ENCODE measurements around the gene DNAJB2. TPM values are rescaled to one million over a fixed set of nuclear protein-coding genes. Genes with fewer than 3 reads are reported as not detected.

The DNAJB2 gene
- polyA plus RNA-seq, 1 of the 3 experiments (the other 2 are of a cell fraction): 39.9 TPM

DNA sequence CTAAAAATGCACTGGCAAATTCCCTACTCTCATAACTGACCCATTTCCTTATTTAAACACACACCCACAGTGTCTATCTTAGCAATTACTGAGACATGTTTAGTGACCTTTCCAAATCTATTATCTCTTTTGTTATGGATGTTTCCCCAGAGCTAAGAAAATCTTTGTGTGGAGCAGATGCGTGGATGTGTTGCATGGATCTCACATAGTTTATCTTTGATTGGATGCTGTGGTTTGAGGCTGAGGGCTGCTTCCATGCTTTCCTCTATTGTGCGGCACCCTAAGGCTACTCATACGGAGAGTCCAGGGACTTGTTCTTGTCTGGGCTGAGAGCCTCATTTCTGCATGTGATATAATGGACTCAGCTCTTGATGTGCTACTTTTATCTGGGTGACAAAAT lies 44.8 kb upstream of the DNAJB2 start:
- Histone ChIP-seq H3K9me2 (no peaks in the 10 kb centered on the region), H3K27me3 (ENCODE audit: insufficient read depth) (no peaks in the 10 kb centered on the region), H3K36me3 (replicated peaks in 1 of 2; ENCODE audit: control insufficient read depth in 1 of 2, insufficient read depth in 2 of 2, low read length in 1 of 2) (peaks cover 14 to 73% of the 10 kb centered on the region in 2 experiments), H4K20me1 (ENCODE audit: insufficient read depth) (no peaks in the 10 kb centered on the region), H3K9me3 (no peaks in the 10 kb centered on the region), H3K27ac (ENCODE audit: low read depth in 2 of 2, low read length in 1 of 2) (no peak overlapping the region), H3K4me3 (ENCODE audit: low read depth in 2 of 2, low read length in 1 of 2) (no peak overlapping the region), H3F3A (replicated peaks; ENCODE audit: insufficient read depth) (peaks cover 11% of the 10 kb centered on the region), H3K4me1 (ENCODE audit: control insufficient read depth in 1 of 2, insufficient read depth in 2 of 2, low read depth in 1 of 2, low read length in 1 of 2) (peaks cover 3% of the 10 kb centered on the region in 2 experiments; a peak in 1 of 4 replicates), H2AFZ (ENCODE audit: low read depth) (no peak overlapping the region), H3K9ac (no peak overlapping the region), H3K4me2 (no peak overlapping the region), H3K79me2 (ENCODE audit: insufficient read depth) (0 out of 2 replicates have a peak, but pooled peaks cover 10% of the 10 kb centered on the region)
- no peak for TF ChIP-seq FOXJ3 (CRISPR knock-in tag; IDR thresholded peaks at IDR 0.05)
- TF ChIP-seq MAX (IDR thresholded peaks at IDR 0.05; ENCODE audit: low read depth): no peak
- no peak for TF ChIP-seq IRF3 (IDR thresholded peaks at IDR 0.05; ENCODE audit: low read depth, low read length)
- no peak for TF ChIP-seq NFIC (IDR thresholded peaks at IDR 0.05; ENCODE audit: borderline replicate concordance)
- TF ChIP-seq SIN3A (IDR thresholded peaks at IDR 0.05; ENCODE audit: borderline replicate concordance, low read depth, low read length): no peak
- TF ChIP-seq RCOR1 (IDR thresholded peaks at IDR 0.05; ENCODE audit: low read length): no peak
- no peak for TF ChIP-seq GATA2 (CRISPR knock-in tag; IDR thresholded peaks at IDR 0.05)
- no peak for TF ChIP-seq TEAD4 (IDR thresholded peaks at IDR 0.05; ENCODE audit: borderline replicate concordance, insufficient read depth)
- no peak for TF ChIP-seq FOXM1 (IDR thresholded peaks at IDR 0.05; ENCODE audit: low read depth)
- no peak for TF ChIP-seq TAF1 (IDR thresholded peaks at IDR 0.05; ENCODE audit: borderline replicate concordance, low read depth, low read length)
- no peak for TF ChIP-seq CHD2 (IDR thresholded peaks at IDR 0.05; ENCODE audit: low read length, partially characterized antibody)
- TF ChIP-seq, protein P1, sequence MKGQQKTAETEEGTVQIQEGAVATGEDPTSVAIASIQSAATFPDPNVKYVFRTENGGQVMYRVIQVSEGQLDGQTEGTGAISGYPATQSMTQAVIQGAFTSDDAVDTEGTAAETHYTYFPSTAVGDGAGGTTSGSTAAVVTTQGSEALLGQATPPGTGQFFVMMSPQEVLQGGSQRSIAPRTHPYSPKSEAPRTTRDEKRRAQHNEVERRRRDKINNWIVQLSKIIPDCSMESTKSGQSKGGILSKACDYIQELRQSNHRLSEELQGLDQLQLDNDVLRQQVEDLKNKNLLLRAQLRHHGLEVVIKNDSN (IDR thresholded peaks at IDR 0.05; ENCODE audit: borderline replicate concordance, low read depth): no peak
- no peak for TF ChIP-seq EZH2phosphoT487 (IDR thresholded peaks at IDR 0.05; ENCODE audit: borderline replicate concordance, low read depth)
- TF ChIP-seq NRF1 (IDR thresholded peaks at IDR 0.05; ENCODE audit: low read depth, low read length): no peak
- no peak for TF ChIP-seq JUND (IDR thresholded peaks at IDR 0.05)
- TF ChIP-seq, protein P2, sequence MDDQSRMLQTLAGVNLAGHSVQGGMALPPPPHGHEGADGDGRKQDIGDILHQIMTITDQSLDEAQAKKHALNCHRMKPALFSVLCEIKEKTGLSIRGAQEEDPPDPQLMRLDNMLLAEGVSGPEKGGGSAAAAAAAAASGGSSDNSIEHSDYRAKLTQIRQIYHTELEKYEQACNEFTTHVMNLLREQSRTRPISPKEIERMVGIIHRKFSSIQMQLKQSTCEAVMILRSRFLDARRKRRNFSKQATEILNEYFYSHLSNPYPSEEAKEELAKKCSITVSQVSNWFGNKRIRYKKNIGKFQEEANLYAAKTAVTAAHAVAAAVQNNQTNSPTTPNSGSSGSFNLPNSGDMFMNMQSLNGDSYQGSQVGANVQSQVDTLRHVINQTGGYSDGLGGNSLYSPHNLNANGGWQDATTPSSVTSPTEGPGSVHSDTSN (IDR thresholded peaks at IDR 0.05): no peak
- TF ChIP-seq EP300 (IDR thresholded peaks at IDR 0.05; ENCODE audit: borderline replicate concordance in 1 of 2, low read depth in 1 of 2, low read length in 1 of 2): no peak
- TF ChIP-seq REST (IDR thresholded peaks at IDR 0.05; ENCODE audit: low read depth, low read length): no peak
- TF ChIP-seq, protein P3, sequence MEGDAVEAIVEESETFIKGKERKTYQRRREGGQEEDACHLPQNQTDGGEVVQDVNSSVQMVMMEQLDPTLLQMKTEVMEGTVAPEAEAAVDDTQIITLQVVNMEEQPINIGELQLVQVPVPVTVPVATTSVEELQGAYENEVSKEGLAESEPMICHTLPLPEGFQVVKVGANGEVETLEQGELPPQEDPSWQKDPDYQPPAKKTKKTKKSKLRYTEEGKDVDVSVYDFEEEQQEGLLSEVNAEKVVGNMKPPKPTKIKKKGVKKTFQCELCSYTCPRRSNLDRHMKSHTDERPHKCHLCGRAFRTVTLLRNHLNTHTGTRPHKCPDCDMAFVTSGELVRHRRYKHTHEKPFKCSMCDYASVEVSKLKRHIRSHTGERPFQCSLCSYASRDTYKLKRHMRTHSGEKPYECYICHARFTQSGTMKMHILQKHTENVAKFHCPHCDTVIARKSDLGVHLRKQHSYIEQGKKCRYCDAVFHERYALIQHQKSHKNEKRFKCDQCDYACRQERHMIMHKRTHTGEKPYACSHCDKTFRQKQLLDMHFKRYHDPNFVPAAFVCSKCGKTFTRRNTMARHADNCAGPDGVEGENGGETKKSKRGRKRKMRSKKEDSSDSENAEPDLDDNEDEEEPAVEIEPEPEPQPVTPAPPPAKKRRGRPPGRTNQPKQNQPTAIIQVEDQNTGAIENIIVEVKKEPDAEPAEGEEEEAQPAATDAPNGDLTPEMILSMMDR (IDR thresholded peaks at IDR 0.05): no peak
- no peak for TF ChIP-seq RAD21 (IDR thresholded peaks at IDR 0.05; ENCODE audit: low read length)
- POLR2A ChIA-PET: interaction anchor here (0.6 to 1.2 kb wide), 2 partner anchors 13 to 16 kb away, joined by 3 to 5 read pairs; partner anchors contain the start of gene ABCB6
- 92% methylated on average over 3 of the region's 3 CpGs for WGBS (ENCODE audit: low lambda C conversion rate)
- no peak for DNase-seq
- CTCF ChIA-PET: interaction anchor here (1.1 to 1.4 kb wide), 2 partner anchors 65 to 119 kb away, joined by 3 to 5 read pairs; no protein-coding TSS in a partner anchor
